Mesothelial cell of epicardium (in vitro differentiated cells): ENCODE measurements around the gene EFNA4. TPM values are rescaled to one million over a fixed set of nuclear protein-coding genes. Genes with fewer than 3 reads are reported as not detected.
A peak's percentile ranks its signal among the peaks of the same experiment; 100 is the strongest.

Experiments used
- DNase-seq, 2 experiments: peaks; one replicate each; pipeline ENCODE4 v3.0.0; 2021; ENCODE audit warnings: low spot score in 2 of 2; ENCODE audit not compliant: unreplicated experiment in 2 of 2
- H3K27ac Mint-ChIP-seq: 2 replicates; pipeline ENCODE4 v1.8.0; 2021; ENCODE audit warnings: mixed read lengths
- H3K27me3 Mint-ChIP-seq: 2 replicates; pipeline ENCODE4 v1.8.0; 2021; ENCODE audit warnings: low read depth, mixed read lengths
- H3K36me3 Mint-ChIP-seq: 2 replicates; pipeline ENCODE4 v1.8.0; 2021; ENCODE audit warnings: mixed read lengths
- H3K4me1 Mint-ChIP-seq: 2 replicates; pipeline ENCODE4 v1.8.0; 2021; ENCODE audit warnings: mixed read lengths
- H3K4me3 Mint-ChIP-seq: 2 replicates; pipeline ENCODE4 v1.8.0; 2021; ENCODE audit warnings: mild to moderate bottlenecking, moderate library complexity, mixed read lengths
- H3K9me3 Mint-ChIP-seq: 2 replicates; pipeline ENCODE4 v1.8.0; 2021; ENCODE audit warnings: mixed read lengths
- CTCF ChIP-seq: fragments of 200-600 bp; sonication (generic); IDR thresholded peaks from one replicate; pipeline ENCODE4 v1.5.0; 2021; ENCODE audit warnings: antibody characterized with exemption; ENCODE audit not compliant: unreplicated experiment
- total RNA-seq: library from RNA; stranded (reverse); gene quantifications from 3 replicates; pipeline ENCODE4 v1.2.1, GENCODE V29; 2021

EFNA4 gene
- total RNA-seq, 1 donor from 2014 or later, result 31.2 TPM

DNA sequence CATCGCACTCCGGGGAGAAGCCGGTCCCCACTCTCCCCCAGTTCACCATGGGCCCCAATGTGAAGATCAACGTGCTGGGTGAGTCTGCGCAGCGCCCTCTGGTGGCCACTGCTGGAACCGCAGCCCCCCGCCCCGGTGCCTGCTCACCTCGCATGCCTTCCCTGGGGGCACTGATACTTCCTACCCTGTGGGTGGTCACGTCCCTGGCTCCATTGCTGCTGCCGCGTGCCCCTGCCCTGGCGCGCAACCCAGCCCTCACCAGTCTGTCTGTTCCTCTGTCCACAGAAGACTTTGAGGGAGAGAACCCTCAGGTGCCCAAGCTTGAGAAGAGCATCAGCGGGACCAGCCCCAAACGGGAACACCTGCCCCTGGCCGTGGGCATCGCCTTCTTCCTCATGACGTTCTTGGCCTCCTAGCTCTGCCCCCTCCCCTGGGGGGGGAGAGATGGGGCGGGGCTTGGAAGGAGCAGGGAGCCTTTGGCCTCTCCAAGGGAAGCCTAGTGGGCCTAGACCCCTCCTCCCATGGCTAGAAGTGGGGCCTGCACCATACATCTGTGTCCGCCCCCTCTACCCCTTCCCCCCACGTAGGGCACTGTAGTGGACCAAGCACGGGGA lies 22.7 kb downstream of the EFNA4 start:
- H3K4me3 Mint-ChIP-seq, result peak overlapping the region; percentile 60
- H3K4me1 Mint-ChIP-seq, result peaks cover 36% of the 10 kb centered on the region
- peaks cover 29% of the 10 kb centered on the region for H3K27me3 Mint-ChIP-seq
- peak; percentile 68 to 93 for DNase-seq
- peak; percentile 99 for TF ChIP-seq CTCF
- peak overlapping the region; percentile 34 for H3K27ac Mint-ChIP-seq
- no peaks in the 10 kb centered on the region for H3K36me3 Mint-ChIP-seq
- no peaks in the 10 kb centered on the region for H3K9me3 Mint-ChIP-seq

DNA sequence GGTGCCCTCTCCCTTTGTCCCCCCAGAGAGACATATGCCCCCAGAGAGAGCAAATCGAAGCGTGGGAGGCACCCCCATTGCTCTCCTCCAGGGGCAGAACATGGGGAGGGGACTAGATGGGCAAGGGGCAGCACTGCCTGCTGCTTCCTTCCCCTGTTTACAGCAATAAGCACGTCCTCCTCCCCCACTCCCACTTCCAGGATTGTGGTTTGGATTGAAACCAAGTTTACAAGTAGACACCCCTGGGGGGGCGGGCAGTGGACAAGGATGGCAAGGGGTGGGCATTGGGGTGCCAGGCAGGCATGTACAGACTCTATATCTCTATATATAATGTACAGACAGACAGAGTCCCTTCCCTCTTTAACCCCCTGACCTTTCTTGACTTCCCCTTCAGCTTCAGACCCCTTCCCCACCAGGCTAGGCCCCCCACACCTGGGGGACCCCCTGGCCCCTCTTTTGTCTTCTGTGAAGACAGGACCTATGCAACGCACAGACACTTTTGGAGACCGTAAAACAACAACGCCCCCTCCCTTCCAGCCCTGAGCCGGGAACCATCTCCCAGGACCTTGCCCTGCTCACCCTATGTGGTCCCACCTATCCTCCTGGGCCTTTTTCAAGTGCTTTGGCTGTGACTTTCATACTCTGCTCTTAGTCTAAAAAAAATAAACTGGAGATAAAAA lies 23.5 kb downstream of the EFNA4 start:
- Mint-ChIP-seq H3K9me3 (no peaks in the 10 kb centered on the region), H3K27me3 (peaks cover 23% of the 10 kb centered on the region), H3K4me1 (peaks cover 35% of the 10 kb centered on the region), H3K27ac (no peak overlapping the region), H3K36me3 (no peaks in the 10 kb centered on the region), H3K4me3 (no peak overlapping the region)
- no peak for DNase-seq
- TF ChIP-seq CTCF, result no peak

GRCh38 chr1:155091071-155092051 lies 27.8 kb downstream of the EFNA4 start:
- no peaks in the 10 kb centered on the region for H3K36me3 Mint-ChIP-seq
- no peak overlapping the region for H3K27ac Mint-ChIP-seq
- peak; percentile 69 to 95 for DNase-seq
- H3K4me1 Mint-ChIP-seq, result peaks cover 33% of the 10 kb centered on the region
- H3K4me3 Mint-ChIP-seq, result no peak overlapping the region
- no peaks in the 10 kb centered on the region for H3K9me3 Mint-ChIP-seq
- TF ChIP-seq CTCF, result peak; percentile 98
- no peaks in the 10 kb centered on the region for H3K27me3 Mint-ChIP-seq

DNA sequence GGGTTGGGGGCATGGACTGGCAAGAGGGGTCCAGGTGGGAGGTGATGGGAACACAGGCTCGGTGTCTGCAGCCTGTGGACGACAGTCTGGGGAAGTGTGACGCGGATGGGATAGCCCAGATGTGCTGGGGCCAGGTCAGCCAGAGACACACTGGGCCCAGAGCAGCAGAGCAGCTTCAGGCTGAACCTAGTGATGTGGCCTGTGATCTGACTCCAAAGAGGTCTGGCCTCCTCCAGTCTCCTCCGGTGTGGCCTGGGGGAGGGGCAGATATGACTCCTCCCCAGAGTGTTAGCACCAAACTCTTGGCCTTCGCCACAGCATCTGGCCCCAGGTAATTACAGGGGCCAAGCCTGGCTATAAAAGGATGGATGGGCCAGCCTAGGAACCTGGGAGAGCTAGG lies 28.6 kb downstream of the EFNA4 start:
- no peak for DNase-seq
- Mint-ChIP-seq H3K4me1 (peaks cover 33% of the 10 kb centered on the region), H3K9me3 (no peaks in the 10 kb centered on the region), H3K4me3 (no peak overlapping the region), H3K27ac (no peak overlapping the region), H3K27me3 (no peaks in the 10 kb centered on the region), H3K36me3 (no peaks in the 10 kb centered on the region)
- no peak for TF ChIP-seq CTCF

- Mint-ChIP-seq H3K9me3 (no peaks in the 10 kb centered on the region), H3K4me3 (no peak overlapping the region), H3K4me1 (peaks cover 33% of the 10 kb centered on the region), H3K27ac (peak overlapping the region; percentile 56), H3K36me3 (no peaks in the 10 kb centered on the region), H3K27me3 (no peaks in the 10 kb centered on the region)
- no peak for TF ChIP-seq CTCF
- DNase-seq, result no peak
These were observed 29.1 kb downstream of the EFNA4 start for GRCh38 chr1:155092641-155093040.
